ENCODE measurements around the gene RNF13. TPM values are rescaled to one million over a fixed set of nuclear protein-coding genes. Genes with fewer than 3 reads are reported as not detected.

The RNF13 gene
- total RNA-seq, 1 experiment from 2014 or later: 108 TPM

DNA sequence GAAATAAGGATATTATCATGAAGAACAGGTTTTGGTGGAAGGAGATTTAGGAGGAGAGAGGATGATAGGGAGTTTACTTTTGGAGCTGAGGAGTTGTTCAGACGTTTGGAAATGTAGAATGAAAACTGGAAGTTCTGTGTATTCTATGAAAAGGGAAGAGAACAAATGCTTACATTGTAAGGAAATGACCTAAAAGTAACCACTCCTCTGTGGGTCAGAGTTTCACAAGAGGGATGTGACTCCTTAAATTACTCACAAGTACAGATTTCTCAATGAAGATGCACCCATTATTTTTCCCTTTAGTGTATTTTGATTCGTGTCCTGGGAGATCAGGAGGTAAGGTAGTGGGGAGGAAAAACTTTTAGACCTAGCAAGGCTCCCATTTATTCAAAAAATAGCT is 4.0 kb downstream of the RNF13 start:
- TF ChIP-seq CTCF (IDR thresholded peaks at IDR 0.05; ENCODE audit: unreplicated experiment): no peak
- Mint-ChIP-seq H3K4me3 (ENCODE audit: low read depth, unreplicated experiment) (peak overlapping the region; percentile 93), H3K9me3 (ENCODE audit: low read depth, unreplicated experiment) (no peaks in the 10 kb centered on the region), H3K27ac (ENCODE audit: unreplicated experiment) (peak overlapping the region; percentile 10), H3K36me3 (ENCODE audit: insufficient read depth, unreplicated experiment) (peaks cover 33% of the 10 kb centered on the region), H3K4me1 (ENCODE audit: low read depth, unreplicated experiment) (peaks cover 68% of the 10 kb centered on the region), H3K27me3 (ENCODE audit: unreplicated experiment) (no peaks in the 10 kb centered on the region)
- CTCF ChIA-PET: no interaction called here
- intact Hi-C loops (cut with micrococcal nuclease; ENCODE audit: unreplicated experiment): no loop called here
- no peak for DNase-seq
- no TSS peak for BruUV-seq (replicated peaks)

GRCh38 chr3:149819432-149819831 is 6.4 kb downstream of the RNF13 start:
- TF ChIP-seq CTCF (IDR thresholded peaks at IDR 0.05; ENCODE audit: unreplicated experiment): no peak
- no TSS peak for BruUV-seq (replicated peaks)
- CTCF ChIA-PET: interaction anchor here (1.5 to 1.6 kb wide), 2 partner anchors 11 to 18 kb away, joined by 4 to 14 read pairs; no protein-coding TSS in a partner anchor
- Mint-ChIP-seq H3K4me3 (ENCODE audit: low read depth, unreplicated experiment) (no peak overlapping the region), H3K36me3 (ENCODE audit: insufficient read depth, unreplicated experiment) (peaks cover 8% of the 10 kb centered on the region), H3K27ac (ENCODE audit: unreplicated experiment) (no peak overlapping the region), H3K4me1 (ENCODE audit: low read depth, unreplicated experiment) (peaks cover 64% of the 10 kb centered on the region), H3K9me3 (ENCODE audit: low read depth, unreplicated experiment) (peaks cover 7% of the 10 kb centered on the region), H3K27me3 (ENCODE audit: unreplicated experiment) (no peaks in the 10 kb centered on the region)
- no peak for DNase-seq
- intact Hi-C loops (cut with micrococcal nuclease; ENCODE audit: unreplicated experiment): no loop called here

DNA sequence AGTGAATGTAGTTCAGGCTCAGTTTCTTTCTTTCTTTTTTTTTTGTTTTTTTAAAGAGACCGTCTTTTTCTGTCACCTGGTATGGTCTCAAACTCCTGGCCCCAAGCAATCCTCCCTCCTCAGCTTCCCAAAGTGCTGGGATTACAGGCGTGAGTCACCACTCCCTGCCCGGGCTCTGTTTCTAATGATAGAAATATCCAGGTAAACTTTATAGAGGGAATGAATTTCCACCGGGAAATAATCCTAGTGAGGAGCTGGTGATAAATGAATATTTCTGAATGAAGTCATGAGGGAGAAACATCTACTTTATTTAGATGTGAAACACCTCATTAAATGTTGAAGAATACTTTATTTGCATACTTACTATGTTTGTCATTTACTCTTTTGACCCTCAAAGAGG is 7.2 kb downstream of the RNF13 start:
- Mint-ChIP-seq H3K9me3 (ENCODE audit: low read depth, unreplicated experiment) (peaks cover 7% of the 10 kb centered on the region), H3K4me3 (ENCODE audit: low read depth, unreplicated experiment) (no peak overlapping the region), H3K36me3 (ENCODE audit: insufficient read depth, unreplicated experiment) (peaks cover 2% of the 10 kb centered on the region), H3K27me3 (ENCODE audit: unreplicated experiment) (no peaks in the 10 kb centered on the region), H3K4me1 (ENCODE audit: low read depth, unreplicated experiment) (peaks cover 57% of the 10 kb centered on the region), H3K27ac (ENCODE audit: unreplicated experiment) (no peak overlapping the region)
- no peak for TF ChIP-seq CTCF (IDR thresholded peaks at IDR 0.05; ENCODE audit: unreplicated experiment)
- intact Hi-C loops (cut with micrococcal nuclease; ENCODE audit: unreplicated experiment): no loop called here
- CTCF ChIA-PET: interaction anchor here (1.5 to 1.6 kb wide), 2 partner anchors 12 to 19 kb away, joined by 4 to 14 read pairs; no protein-coding TSS in a partner anchor
- BruUV-seq (replicated peaks): no TSS peak
- peak; percentile 16 for DNase-seq

DNA sequence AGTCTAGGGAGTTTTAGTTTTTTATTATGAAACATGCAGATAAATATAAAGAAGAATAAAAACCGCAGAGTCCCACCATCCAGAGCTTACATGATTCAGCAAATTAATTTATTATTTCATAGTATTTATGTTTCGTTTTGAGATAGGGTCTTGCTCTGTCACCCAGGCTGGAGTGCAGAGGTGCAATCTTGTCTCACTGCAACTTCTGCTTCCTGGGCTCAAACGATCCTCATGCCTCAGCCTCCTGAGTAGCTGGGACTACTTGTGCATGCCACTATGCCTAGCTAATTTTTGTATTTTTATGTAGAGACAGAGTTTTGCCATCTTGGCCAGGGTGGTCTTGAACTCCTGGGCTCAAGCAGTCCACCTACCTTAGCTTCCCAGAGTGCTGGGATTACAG is 13.6 kb downstream of the RNF13 start:
- no peak for DNase-seq
- BruUV-seq (replicated peaks): no TSS peak
- Mint-ChIP-seq H3K9me3 (ENCODE audit: low read depth, unreplicated experiment) (peaks cover 13% of the 10 kb centered on the region), H3K27ac (ENCODE audit: unreplicated experiment) (no peak overlapping the region), H3K27me3 (ENCODE audit: unreplicated experiment) (no peaks in the 10 kb centered on the region), H3K36me3 (ENCODE audit: insufficient read depth, unreplicated experiment) (no peaks in the 10 kb centered on the region), H3K4me3 (ENCODE audit: low read depth, unreplicated experiment) (no peak overlapping the region), H3K4me1 (ENCODE audit: low read depth, unreplicated experiment) (peaks cover 8% of the 10 kb centered on the region)
- CTCF ChIA-PET: no interaction called here
- intact Hi-C loops (cut with micrococcal nuclease; ENCODE audit: unreplicated experiment): no loop called here
- no peak for TF ChIP-seq CTCF (IDR thresholded peaks at IDR 0.05; ENCODE audit: unreplicated experiment)
